HG03342 (cell line): ENCODE data around the gene ZNF595.
"Not testable (repeated sequence)": the region's sequence is repeated elsewhere in the genome, so short reads cannot be mapped to it uniquely, and the experiment has no call there.

Experiments
- ATAC-seq: cut with Tn5 transposase; IDR thresholded peaks from one replicate; pipeline ENCODE4 v1.9.1; 2021; ENCODE audit warnings: mild to moderate bottlenecking, moderate library complexity; ENCODE audit not compliant: unreplicated experiment

ZNF595 gene

GRCh38 chr4:52804-53479, at the start of gene ZNF595:
ZNF595 (plus strand) TSS chr4:53321; CDS start chr4:53489, 168 bp downstream.
- ATAC-seq: not testable (repeated sequence)

GRCh38 chr4:9937-10870, 42.9 kb upstream of the ZNF595 start:
- ATAC-seq: not testable (repeated sequence)

- not testable (repeated sequence) for ATAC-seq
Measured at GRCh38 chr4:11095-11815, 41.9 kb upstream of the ZNF595 start.

- ATAC-seq: peak; percentile 90
Measured at GRCh38 chr4:11816-12417, 41.2 kb upstream of the ZNF595 start.

- not testable (repeated sequence) for ATAC-seq
Measured at GRCh38 chr4:18128-18527, 35.0 kb upstream of the ZNF595 start.

GRCh38 chr4:18589-18988, 34.5 kb upstream of the ZNF595 start:
- ATAC-seq: not testable (repeated sequence)

- not testable (repeated sequence) for ATAC-seq
Measured at GRCh38 chr4:22882-23281, 30.2 kb upstream of the ZNF595 start.

- not testable (repeated sequence) for ATAC-seq
Measured at GRCh38 chr4:24359-24758, 28.8 kb upstream of the ZNF595 start.

- ATAC-seq: not testable (repeated sequence)
Measured at GRCh38 chr4:27501-27900, 25.6 kb upstream of the ZNF595 start.

GRCh38 chr4:28767-29542, 24.2 kb upstream of the ZNF595 start:
- ATAC-seq: not testable (repeated sequence)

GRCh38 chr4:33314-33713, 19.8 kb upstream of the ZNF595 start:
- not testable (repeated sequence) for ATAC-seq

GRCh38 chr4:36559-37415, 16.3 kb upstream of the ZNF595 start:
- ATAC-seq: not testable (repeated sequence)

GRCh38 chr4:38202-38601, 14.9 kb upstream of the ZNF595 start:
- ATAC-seq: not testable (repeated sequence)

GRCh38 chr4:43375-43774, 9.7 kb upstream of the ZNF595 start:
- ATAC-seq: not testable (repeated sequence)

- peak; percentile 17 for ATAC-seq
Measured at GRCh38 chr4:51253-51652, 1.9 kb upstream of the ZNF595 start.

- peak; percentile 68 for ATAC-seq
Measured at GRCh38 chr4:51655-52277, 1.4 kb upstream of the ZNF595 start.

- not testable (repeated sequence) for ATAC-seq
Measured at GRCh38 chr4:53521-53920, 400 bp downstream of the ZNF595 start.

GRCh38 chr4:64733-65132, 11.6 kb downstream of the ZNF595 start:
- not testable (repeated sequence) for ATAC-seq

GRCh38 chr4:71830-72229, 18.7 kb downstream of the ZNF595 start:
- no peak for ATAC-seq
